ENCODE results near the gene PRPSAP1. TPM values are rescaled to one million over a fixed set of nuclear protein-coding genes. Genes with fewer than 3 reads are reported as not detected.

The PRPSAP1 gene
- 92.6 TPM for total RNA-seq

- intact Hi-C loops (cut with DNase I), result no loop called here
- no peaks in the 10 kb centered on the region for H3K27me3 ChIP-seq
- H3K9me3 ChIP-seq, result no peaks in the 10 kb centered on the region
- peaks cover 21% of the 10 kb centered on the region for H3K4me1 ChIP-seq
- H3K36me3 ChIP-seq, result no peaks in the 10 kb centered on the region
- H3K4me3 ChIP-seq, result peak within 1 kb of the TSS; percentile 90 to 95
- DNase-seq (ENCODE audit: extremely low spot score in 2 of 2), result no peak
- TF ChIP-seq POLR2A (IDR thresholded peaks at IDR 0.05) (peak in 1 of 2 donors; percentile 67), POLR2AphosphoS5 (IDR thresholded peaks at IDR 0.05; ENCODE audit: insufficient read depth in 1 of 2, low read depth in 1 of 2) (peak; percentile 90 to 93), CTCF (IDR thresholded peaks at IDR 0.05) (peak in 2 of 3 experiments; percentile 26 to 68)
- H3K27ac ChIP-seq, result peak within 1 kb of the TSS; percentile 85
These were observed at the start of gene PRPSAP1 for GRCh38 chr17:76353599-76354316. Gene PRPSAP1, minus strand, starts transcription at chr17:76353916. Its CDS starts 213 bp downstream, at chr17:76353703.

- TF ChIP-seq POLR2A (IDR thresholded peaks at IDR 0.05), result no peak
- TF ChIP-seq CTCF (IDR thresholded peaks at IDR 0.05), result no peak
- no peak for TF ChIP-seq POLR2AphosphoS5 (IDR thresholded peaks at IDR 0.05; ENCODE audit: insufficient read depth in 1 of 2, low read depth in 1 of 2)
- Histone ChIP-seq H3K9me3 (no peaks in the 10 kb centered on the region), H3K27me3 (no peaks in the 10 kb centered on the region), H3K4me3 (no peak overlapping the region), H3K4me1 (no peaks in the 10 kb centered on the region), H3K36me3 (peaks cover 0 to 43% of the 10 kb centered on the region in 2 donors), H3K27ac (no peak overlapping the region)
- no peak for DNase-seq (ENCODE audit: extremely low spot score in 2 of 2)
- intact Hi-C loops (cut with DNase I), result loop anchor here (10.0 kb wide), 1 partner anchor 102 kb away; the partner anchor contains the start of gene RHBDF2
These were observed 49.0 kb upstream of the PRPSAP1 start for GRCh38 chr17:76402711-76403110.

- H3K27ac ChIP-seq, result no peak overlapping the region
- no peaks in the 10 kb centered on the region for H3K27me3 ChIP-seq
- H3K4me1 ChIP-seq, result no peaks in the 10 kb centered on the region
- intact Hi-C loops (cut with DNase I), result loop anchor here (10.0 kb wide), 1 partner anchor 105 kb away; the partner anchor contains the start of gene RHBDF2
- TF ChIP-seq CTCF (IDR thresholded peaks at IDR 0.05) (no peak), POLR2AphosphoS5 (IDR thresholded peaks at IDR 0.05; ENCODE audit: insufficient read depth in 1 of 2, low read depth in 1 of 2) (no peak), POLR2A (IDR thresholded peaks at IDR 0.05) (no peak)
- H3K9me3 ChIP-seq, result no peaks in the 10 kb centered on the region
- DNase-seq (ENCODE audit: extremely low spot score in 2 of 2), result no peak
- no peak overlapping the region for H3K4me3 ChIP-seq
- peaks cover 0 to 63% of the 10 kb centered on the region in 2 donors for H3K36me3 ChIP-seq
These were observed 45.8 kb upstream of the PRPSAP1 start for GRCh38 chr17:76399175-76400172.

GRCh38 chr17:76398523-76399174 lies 44.9 kb upstream of the PRPSAP1 start:
- no peak overlapping the region for H3K27ac ChIP-seq
- TF ChIP-seq POLR2A (IDR thresholded peaks at IDR 0.05) (no peak), CTCF (IDR thresholded peaks at IDR 0.05) (no peak), POLR2AphosphoS5 (IDR thresholded peaks at IDR 0.05; ENCODE audit: insufficient read depth in 1 of 2, low read depth in 1 of 2) (no peak)
- peaks cover 0 to 62% of the 10 kb centered on the region in 2 donors for H3K36me3 ChIP-seq
- no peak for DNase-seq (ENCODE audit: extremely low spot score in 2 of 2)
- H3K4me3 ChIP-seq, result no peak overlapping the region
- no peaks in the 10 kb centered on the region for H3K4me1 ChIP-seq
- intact Hi-C loops (cut with DNase I), result no loop called here
- H3K9me3 ChIP-seq, result no peaks in the 10 kb centered on the region
- no peaks in the 10 kb centered on the region for H3K27me3 ChIP-seq

Measured in vagina (tissue), 2 donors.